SK-N-SH treated with all-trans-retinoic acid at 6 μM for 48 hours (cell line): Measurements from ENCODE around the gene STARD10.

Experiments
- PATZ1 ChIP-seq: fragments of 250-450 bp; sonication (Bioruptor Pico); IDR thresholded peaks from 2 replicates; pipeline ENCODE4 v1.8.0; 2020; ENCODE audit warnings: mild to moderate bottlenecking, moderate library complexity, borderline replicate concordance
- SNAI2 ChIP-seq: fragments of 250-450 bp; sonication (Bioruptor Pico); IDR thresholded peaks from 2 replicates; pipeline ENCODE4 v1.5.0; 2020; ENCODE audit warnings: mild to moderate bottlenecking, moderate library complexity
- TOX ChIP-seq: fragments of 250-450 bp; sonication (Bioruptor Pico); IDR thresholded peaks from 2 replicates; pipeline ENCODE4 v1.8.0; 2021; ENCODE audit warnings: mild to moderate bottlenecking, moderate library complexity, borderline replicate concordance
- ZNF565 ChIP-seq: fragments of 450-650 bp; formaldehyde crosslinking; conservative IDR thresholded peaks from 2 replicates; pipeline ENCODE4 v1.5.0; 2020; ENCODE audit warnings: low read depth, mild to moderate bottlenecking, moderate library complexity
- TF ChIP-seq, protein P1 (sequence below): fragments of 250-450 bp; sonication (Bioruptor Pico); IDR thresholded peaks from 2 replicates; pipeline ENCODE4 v1.5.1; 2020; ENCODE audit warnings: low read depth, mild to moderate bottlenecking, moderate library complexity

DNA sequence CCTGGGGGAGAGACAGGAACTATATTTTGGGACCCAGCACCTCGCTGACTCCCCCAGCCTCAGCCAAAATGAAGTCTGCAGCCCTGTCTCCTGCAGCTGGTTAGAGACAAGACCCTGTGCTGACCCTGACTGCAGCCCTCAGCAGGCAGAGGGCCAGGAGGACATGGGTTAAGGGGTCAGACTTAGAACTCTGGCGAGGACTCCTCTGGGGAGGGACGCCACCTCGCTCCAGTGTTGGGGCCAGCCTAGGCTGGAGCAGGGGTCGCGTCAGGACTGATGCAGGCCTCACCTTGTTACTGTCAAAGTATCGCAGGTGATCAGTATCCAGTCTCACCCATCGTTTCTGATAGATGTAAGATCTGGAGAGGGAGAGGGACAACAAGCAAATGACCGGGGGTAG, 82.7 kb downstream of the STARD10 start:
- TF ChIP-seq PATZ1 (CRISPR knock-in tag), result no peak
- no peak for TF ChIP-seq ZNF565
- TF ChIP-seq SNAI2 (CRISPR knock-in tag), result no peak
- TF ChIP-seq TOX (CRISPR knock-in tag), result no peak
- TF ChIP-seq, protein P1, sequence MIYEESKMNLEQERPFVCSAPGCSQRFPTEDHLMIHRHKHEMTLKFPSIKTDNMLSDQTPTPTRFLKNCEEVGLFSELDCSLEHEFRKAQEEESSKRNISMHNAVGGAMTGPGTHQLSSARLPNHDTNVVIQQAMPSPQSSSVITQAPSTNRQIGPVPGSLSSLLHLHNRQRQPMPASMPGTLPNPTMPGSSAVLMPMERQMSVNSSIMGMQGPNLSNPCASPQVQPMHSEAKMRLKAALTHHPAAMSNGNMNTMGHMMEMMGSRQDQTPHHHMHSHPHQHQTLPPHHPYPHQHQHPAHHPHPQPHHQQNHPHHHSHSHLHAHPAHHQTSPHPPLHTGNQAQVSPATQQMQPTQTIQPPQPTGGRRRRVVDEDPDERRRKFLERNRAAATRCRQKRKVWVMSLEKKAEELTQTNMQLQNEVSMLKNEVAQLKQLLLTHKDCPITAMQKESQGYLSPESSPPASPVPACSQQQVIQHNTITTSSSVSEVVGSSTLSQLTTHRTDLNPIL (CRISPR knock-in tag), result no peak
